AG20443 (cell line): ENCODE results near the gene TLCD3B.

Experiments used
- DNase-seq: peaks from one replicate; pipeline ENCODE4 v3.0.0; 2012; ENCODE audit warnings: low spot score, mixed read lengths

The TLCD3B gene

DNA sequence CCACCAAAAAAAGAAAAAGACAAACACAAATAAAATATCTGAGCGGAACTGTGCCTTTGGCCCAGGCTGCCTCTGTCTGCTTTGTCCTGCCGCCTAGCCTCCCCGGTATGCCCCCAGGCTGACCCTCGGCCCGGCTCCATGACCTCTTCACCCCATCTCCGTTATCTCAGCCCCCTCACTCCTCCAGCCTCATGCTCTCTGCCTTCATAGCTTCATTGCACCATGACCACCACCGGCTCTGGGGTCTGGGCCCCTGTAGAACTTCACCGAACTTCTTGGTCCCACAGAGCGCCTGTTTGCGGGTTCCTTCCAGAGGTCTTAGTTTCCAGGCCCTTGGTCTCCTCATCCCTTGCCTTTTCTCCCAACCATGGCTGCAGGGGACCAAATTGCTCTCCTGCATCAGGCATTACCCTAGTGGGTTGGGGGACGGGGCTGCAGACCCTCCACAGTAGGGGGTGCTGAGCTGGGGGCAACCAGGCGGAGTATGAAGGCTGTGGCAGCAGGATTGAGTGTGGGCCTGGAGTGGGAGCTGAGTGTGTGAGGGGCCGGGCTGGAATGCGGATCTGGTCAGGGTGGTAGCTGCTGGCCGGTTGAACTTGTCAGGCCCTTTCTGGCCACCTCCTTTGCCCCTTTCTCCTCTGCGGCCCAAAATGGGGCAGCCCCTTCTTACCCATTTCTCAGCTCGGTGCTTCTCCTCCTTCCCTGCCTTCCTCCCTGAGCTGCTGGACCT, 42.6 kb downstream of the TLCD3B start:
- DNase-seq: no peak

DNA sequence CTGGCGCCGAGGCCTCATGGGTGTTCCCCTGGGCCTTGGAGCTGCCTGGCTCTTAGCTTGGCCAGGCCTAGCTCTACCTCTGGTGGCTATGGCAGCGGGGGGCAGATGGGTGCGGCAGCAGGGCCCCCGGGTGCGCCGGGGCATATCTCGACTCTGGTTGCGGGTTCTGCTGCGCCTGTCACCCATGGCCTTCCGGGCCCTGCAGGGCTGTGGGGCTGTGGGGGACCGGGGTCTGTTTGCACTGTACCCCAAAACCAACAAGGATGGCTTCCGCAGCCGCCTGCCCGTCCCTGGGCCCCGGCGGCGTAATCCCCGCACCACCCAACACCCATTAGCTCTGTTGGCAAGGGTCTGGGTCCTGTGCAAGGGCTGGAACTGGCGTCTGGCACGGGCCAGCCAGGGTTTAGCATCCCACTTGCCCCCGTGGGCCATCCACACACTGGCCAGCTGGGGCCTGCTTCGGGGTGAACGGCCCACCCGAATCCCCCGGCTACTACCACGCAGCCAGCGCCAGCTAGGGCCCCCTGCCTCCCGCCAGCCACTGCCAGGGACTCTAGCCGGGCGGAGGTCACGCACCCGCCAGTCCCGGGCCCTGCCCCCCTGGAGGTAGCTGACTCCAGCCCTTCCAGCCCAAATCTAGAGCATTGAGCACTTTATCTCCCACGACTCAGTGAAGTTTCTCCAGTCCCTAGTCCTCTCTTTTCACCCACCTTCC, 43.5 kb downstream of the TLCD3B start:
- DNase-seq: no peak

DNA sequence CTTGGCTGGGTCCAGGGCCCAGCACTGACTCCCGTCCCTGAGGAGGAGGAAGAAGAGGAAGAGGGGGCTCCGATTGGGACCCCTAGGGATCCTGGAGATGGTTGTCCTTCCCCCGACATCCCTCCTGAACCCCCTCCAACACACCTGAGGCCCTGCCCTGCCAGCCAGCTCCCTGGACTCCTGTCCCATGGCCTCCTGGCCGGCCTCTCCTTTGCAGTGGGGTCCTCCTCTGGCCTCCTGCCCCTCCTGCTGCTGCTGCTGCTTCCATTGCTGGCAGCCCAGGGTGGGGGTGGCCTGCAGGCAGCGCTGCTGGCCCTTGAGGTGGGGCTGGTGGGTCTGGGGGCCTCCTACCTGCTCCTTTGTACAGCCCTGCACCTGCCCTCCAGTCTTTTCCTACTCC, 44.1 kb downstream of the TLCD3B start:
- no peak for DNase-seq

DNA sequence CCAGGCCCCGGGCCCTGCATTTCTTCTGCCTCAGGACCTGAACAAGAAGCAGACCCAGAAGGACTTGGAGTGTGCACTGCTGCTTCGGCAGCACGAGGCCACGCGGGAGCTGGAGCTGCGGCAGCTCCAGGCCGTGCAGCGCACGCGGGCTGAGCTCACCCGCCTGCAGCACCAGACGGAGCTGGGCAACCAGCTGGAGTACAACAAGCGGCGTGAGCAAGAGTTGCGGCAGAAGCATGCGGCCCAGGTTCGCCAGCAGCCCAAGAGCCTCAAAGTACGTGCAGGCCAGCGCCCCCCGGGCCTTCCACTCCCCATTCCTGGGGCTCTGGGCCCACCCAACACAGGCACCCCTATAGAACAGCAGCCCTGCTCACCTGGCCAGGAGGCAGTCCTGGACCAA, 44.8 kb downstream of the TLCD3B start:
- DNase-seq: no peak

DNA sequence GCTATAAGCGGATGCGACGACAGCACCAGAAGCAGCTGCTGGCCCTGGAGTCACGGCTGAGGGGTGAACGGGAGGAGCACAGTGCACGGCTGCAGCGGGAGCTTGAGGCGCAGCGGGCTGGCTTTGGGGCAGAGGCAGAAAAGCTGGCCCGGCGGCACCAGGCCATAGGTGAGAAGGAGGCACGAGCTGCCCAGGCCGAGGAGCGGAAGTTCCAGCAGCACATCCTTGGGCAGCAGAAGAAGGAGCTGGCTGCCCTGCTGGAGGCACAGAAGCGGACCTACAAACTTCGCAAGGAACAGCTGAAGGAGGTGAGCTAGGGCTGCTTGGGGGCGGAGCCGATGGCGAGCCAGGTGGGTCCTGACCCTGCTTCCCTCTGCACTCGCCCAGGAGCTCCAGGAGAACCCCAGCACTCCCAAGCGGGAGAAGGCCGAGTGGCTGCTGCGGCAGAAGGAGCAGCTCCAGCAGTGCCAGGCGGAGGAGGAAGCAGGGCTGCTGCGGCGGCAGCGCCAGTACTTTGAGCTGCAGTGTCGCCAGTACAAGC, 45.7 kb downstream of the TLCD3B start:
- DNase-seq: no peak

DNA sequence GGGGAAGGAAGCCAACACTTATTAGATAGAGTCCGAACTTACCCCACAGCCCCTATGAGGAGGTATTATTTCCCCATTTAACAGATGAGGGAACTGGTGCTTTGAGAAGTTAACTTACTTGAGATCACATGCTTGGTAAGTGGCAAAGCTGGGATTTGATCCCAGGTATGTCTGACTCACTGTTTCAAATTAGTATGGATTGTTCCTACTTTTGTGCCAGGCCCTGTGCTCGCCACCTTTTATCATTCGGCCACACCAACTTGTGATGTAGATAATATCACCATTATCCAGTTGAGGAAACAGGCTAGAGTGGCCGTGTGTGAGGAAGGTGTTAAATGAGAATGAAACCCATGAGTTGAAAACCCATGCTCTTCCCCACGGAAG, 46.3 kb downstream of the TLCD3B start:
- DNase-seq: no peak

DNA sequence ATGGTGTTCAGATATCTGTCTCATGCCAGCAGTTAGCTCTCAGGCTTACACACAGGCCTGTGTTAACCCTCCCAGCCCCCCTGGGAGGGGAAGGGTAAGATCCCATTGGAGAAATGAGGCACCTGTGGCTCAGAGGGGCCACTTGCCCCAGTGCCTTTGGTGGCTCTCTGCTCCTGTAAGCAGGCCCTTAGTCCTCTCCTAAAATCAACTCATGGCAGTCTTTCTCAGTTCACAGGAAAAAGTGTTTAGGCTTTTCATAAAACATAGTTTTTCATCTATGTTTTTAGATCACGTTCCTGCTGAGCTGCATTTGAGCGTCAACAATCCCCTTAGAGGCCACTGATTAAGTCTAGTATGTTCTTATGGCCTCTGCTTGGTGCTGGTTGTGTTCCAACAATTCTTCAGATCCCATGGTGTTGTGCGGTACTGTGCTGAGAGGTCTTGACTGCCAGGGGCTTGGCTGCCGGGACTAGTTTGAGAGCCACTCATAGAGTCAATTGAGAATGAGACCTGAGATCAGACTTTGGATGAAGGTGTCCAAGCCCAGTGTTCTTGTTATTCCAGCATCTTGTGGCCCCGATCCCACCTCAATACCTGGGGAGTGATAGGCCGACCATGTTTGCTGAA, 46.8 kb downstream of the TLCD3B start:
- no peak for DNase-seq

DNA sequence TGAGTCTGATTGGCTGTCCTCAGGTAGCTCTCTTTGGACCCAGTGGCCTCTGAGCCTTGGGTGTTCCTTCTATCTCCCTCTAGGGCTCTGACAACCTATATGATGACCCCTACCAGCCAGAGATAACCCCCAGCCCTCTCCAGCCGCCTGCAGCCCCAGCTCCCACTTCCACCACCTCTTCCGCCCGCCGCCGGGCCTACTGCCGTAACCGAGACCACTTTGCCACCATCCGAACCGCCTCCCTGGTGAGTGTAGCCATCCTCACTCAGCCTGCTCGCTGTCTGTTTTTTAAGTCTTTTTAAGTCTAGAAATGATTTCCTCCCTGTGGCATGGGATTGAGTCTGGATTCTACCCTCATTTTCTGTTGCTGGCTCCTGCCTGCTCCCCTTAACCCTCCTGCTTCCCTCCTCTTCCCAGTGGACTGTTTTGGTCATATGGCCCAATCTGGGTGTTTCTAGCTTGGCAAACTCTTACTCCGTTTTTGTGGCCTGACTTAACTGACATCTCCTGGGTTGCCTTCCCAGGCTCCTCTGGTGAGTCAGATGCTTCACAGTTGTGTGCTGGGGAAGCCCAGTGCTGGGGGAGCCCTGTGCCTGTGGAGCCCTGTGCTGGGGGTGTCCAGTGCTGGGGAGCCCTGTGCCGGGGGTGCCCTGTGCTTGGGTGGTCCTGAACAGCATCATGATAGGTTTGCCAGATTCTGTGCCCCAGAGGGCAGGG, 47.5 kb downstream of the TLCD3B start:
- peak; percentile 85 for DNase-seq

DNA sequence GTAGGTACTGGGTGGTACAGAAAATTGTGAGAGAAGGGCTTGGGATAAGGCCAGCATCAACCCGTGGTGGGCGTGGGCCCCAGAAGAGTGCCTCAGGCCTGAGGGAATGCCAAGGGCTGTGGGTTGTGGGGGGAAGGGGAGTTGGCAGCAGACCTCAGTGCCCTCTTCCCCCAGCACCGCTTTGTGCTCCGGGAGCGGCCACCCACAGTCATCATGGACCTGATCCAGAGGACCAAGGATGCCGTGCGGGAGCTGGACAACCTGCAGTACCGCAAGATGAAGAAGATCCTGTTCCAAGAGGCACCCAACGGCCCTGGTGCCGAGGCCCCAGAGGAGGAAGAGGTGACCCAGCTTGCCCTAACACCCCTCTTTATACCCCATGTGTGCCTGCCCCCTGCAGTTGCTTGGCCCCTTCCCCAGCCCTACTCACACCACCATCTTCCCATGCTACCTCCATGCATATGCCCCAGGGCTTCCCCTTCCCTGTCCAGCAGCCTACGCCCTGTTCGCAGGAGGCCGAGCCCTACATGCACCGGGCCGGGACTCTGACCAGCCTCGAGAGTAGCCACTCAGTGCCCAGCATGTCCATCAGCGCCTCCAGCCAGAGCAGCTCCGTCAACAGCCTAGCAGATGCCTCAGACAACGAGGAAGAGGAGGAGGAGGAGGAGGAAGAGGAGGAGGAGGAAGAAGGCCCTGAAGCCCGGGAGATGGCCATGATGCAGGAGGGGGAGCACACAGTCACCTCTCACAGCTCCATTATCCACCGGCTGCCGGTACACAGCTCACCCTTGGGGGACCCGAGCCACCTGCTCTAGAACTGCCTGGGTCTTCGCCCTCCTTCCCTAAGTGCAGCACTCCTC, 48.3 kb downstream of the TLCD3B start:
- no peak for DNase-seq

DNA sequence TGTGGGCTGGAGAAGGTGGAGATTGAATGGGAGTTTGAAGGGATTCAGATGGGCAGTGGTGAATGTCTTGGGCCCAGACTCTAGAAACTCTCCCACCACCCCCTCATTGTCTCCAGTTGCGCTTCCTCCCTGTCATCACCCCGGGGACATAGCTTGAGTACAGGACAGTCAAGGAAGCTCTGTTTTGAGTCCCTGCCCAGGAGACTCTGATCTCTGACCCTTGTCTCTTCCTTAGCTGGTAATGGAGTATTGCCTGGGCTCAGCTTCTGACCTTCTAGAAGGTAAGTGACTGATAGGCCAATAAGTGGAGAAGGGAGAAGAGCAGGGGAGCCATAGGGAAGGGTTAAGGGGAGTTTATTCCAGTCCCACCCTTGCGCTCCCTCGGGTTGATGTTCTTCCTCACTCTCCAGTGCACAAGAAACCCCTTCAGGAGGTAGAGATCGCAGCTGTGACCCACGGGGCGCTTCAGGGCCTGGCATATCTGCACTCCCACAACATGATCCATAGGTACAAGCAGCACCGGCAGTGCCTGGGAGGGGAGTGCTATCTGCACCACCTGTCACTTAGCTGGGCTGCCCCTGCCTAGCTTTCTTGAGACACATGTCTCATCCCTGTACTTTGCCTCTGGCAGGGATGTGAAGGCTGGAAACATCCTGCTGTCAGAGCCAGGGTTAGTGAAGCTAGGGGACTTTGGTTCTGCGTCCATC, 52.4 kb downstream of the TLCD3B start:
- no peak for DNase-seq

DNA sequence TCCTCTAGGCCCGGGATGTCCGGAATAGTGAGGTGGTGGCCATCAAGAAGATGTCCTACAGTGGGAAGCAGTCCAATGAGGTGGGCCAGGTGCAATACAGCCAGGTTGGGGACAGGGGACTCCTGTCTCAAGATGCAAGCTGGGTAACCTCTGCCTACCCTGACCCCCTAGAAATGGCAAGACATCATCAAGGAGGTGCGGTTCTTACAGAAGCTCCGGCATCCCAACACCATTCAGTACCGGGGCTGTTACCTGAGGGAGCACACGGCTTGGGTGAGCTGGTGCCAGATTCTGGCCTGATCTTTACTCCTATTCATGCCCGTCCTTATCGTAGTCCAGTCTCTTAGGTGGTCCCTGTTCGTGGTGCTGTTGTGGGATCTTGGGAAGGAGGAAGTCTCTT, 53.0 kb downstream of the TLCD3B start:
- no peak for DNase-seq

DNA sequence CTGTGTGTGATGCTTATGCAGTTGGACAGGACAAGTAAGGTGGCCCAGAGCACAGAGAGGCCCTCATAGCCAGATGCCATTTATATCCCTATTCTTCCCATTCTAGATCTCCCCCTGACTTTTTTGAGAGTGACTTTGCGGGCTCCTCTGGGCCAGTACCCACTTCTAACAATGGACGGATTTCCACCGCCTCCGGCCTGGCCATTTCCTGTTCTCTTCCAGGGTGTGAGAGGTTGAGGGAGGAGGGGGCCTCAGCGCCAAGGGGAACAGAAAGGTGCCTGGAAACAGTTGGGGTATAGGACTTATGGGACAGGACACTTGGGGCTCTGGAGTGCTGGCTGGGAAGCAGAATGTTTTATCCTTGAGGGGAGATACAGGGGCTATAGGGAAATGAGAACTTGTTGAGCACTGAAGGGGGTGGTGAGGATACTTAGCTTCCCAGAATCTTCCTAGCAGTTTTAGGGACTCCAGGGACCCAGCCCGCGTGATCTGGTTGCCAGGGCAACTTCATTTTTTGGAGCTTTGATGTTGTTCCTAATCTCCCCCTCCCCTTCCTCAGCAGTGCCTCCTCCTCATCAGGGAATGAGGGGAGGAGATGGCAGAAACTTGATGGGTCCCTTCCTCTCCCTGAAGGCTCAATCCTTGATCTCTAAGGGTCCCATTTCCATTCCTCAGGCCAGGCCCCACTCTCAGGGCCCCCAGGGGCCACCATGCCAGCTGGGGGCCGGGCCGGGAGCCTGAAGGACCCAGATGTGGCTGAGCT, 53.8 kb downstream of the TLCD3B start:
- DNase-seq: no peak

DNA sequence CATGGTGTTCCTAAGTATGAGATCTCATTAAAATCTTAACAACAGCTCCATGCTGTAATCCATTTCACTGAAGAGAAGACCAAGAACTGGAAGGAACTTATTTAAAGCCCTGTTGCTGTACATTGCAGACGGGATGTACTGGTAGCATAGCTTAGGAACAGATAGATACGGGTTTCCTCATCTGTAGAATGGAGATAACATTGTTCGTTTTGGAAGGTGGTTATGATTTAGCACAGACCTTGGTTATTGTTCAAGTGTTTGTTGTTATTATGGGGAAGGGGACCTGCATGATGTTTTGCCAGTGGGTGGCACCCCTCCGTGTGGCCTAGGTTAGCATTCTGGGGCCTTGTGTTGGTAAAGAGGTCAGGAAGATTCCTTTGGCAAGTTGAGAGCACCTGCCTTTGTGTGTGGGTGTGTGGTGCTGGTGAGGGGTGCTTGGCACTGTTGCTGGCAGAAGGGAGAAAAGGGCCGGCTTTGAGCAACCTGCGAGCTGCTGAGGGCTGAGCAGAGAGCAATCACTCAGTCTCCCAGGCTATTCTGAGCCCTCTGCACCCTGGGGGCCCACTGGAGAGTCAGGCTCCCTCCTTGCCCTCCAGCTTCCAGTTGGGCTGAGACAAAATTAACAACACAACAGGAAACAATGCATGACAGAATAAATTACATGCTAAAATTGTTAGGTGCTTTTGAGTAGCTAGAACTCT, 55.1 kb downstream of the TLCD3B start:
- DNase-seq: no peak

DNA sequence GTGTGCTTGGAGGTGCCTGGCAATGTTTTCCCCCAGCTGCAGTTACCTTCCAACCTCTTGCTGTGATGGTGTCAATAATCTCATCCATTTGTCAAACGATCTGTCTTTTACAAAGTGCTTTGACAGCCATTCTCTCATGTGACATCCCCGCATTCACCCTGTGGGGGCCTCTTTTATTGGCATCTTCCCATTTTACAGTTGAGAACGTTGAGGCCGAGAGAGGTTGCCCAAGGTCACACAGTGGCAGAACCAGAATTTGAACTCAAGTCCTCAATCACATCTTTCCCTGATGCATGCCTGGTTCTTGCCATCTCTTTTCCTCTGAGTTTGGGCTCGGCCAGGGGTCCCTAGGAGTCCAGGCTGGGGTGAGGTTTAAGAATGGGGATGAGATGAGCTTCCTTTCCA, 55.9 kb downstream of the TLCD3B start:
- DNase-seq: no peak
